Activated CD8-positive, alpha-beta T cell treated with anti-CD3 and anti-CD28 coated beads for 36 hours (primary cell): ENCODE data around the gene ACTR6. TPM values are rescaled to one million over a fixed set of nuclear protein-coding genes. Genes with fewer than 3 reads are reported as not detected.

Experiments
- ATAC-seq: fragments of 200-7000 bp; cut with Tn5 transposase; one replicate; pipeline ENCODE4 v1.10.0; 2021; ENCODE audit warnings: mild to moderate bottlenecking, moderate library complexity
- CTCF ChIA-PET: fragments of 350-600 bp; sonication (Branson Sonifier 250); formaldehyde crosslinking; loops from one replicate; lab custom pipeline; 2021; ENCODE audit warnings: antibody characterized with exemption; lab: Charles Lee
- POLR2A ChIA-PET: fragments of 350-600 bp; sonication (Branson Sonifier 250); formaldehyde crosslinking; loops from one replicate; lab custom pipeline; 2021; ENCODE audit warnings: antibody characterized with exemption; lab: Charles Lee
- DNase-seq: peaks from one replicate; pipeline ENCODE4 v3.0.0-alpha.2; 2020
- H3K27ac Mint-ChIP-seq: one replicate; pipeline ENCODE4 v1.8.0; 2021; ENCODE audit warnings: mild to moderate bottlenecking, mixed read lengths
- H3K27me3 Mint-ChIP-seq: one replicate; pipeline ENCODE4 v1.8.0; 2021; ENCODE audit warnings: mixed read lengths
- H3K36me3 Mint-ChIP-seq: one replicate; pipeline ENCODE4 v1.8.0; 2021; ENCODE audit warnings: low read depth, mixed read lengths
- H3K4me1 Mint-ChIP-seq: one replicate; pipeline ENCODE4 v1.8.0; 2021; ENCODE audit warnings: low read depth, mixed read lengths
- H3K4me3 Mint-ChIP-seq: one replicate; pipeline ENCODE4 v1.8.0; 2021; ENCODE audit warnings: mild to moderate bottlenecking, moderate library complexity, mixed read lengths
- H3K9me3 Mint-ChIP-seq: one replicate; pipeline ENCODE4 v1.8.0; 2021; ENCODE audit warnings: mixed read lengths
- intact Hi-C: fragments of 100-400 bp; cut with micrococcal nuclease; formaldehyde crosslinking; loops from one replicate; pipeline ENCODE4 v1.10.0; 2022
- microRNA-seq: library from miRNA; unstranded; fragments of <30 nt; microRNA quantifications from one replicate; pipeline ENCODE4 v1.2.0, GENCODE V29; 2022; ENCODE audit warnings: borderline microRNAs expressed, borderline replicate concordance
- total RNA-seq, 2 experiments: library from RNA; stranded (reverse); gene quantifications; one replicate each; pipeline ENCODE4 v1.2.3, GENCODE V29; 2021
- TF ChIP-seq, protein P1 (sequence below): fragments of 200-600 bp; IDR thresholded peaks from one replicate; pipeline ENCODE4 v1.8.0; 2022; ENCODE audit warnings: antibody characterized with exemption, mild to moderate bottlenecking

ACTR6 gene
- total RNA-seq, 2 experiments from 2014 or later = 26.3 to 30.9 TPM

GRCh38 chr12:100273782-100274181 lies 73.2 kb downstream of the ACTR6 start:
- ATAC-seq (no peak), DNase-seq (no peak)
- POLR2A ChIA-PET = no interaction called here
- CTCF ChIA-PET = no interaction called here
- H3K4me1 Mint-ChIP-seq = peaks cover 55% of the 10 kb centered on the region
- H3K36me3 Mint-ChIP-seq = peaks cover 7% of the 10 kb centered on the region
- peaks cover 2% of the 10 kb centered on the region for H3K9me3 Mint-ChIP-seq
- TF ChIP-seq, protein P1, sequence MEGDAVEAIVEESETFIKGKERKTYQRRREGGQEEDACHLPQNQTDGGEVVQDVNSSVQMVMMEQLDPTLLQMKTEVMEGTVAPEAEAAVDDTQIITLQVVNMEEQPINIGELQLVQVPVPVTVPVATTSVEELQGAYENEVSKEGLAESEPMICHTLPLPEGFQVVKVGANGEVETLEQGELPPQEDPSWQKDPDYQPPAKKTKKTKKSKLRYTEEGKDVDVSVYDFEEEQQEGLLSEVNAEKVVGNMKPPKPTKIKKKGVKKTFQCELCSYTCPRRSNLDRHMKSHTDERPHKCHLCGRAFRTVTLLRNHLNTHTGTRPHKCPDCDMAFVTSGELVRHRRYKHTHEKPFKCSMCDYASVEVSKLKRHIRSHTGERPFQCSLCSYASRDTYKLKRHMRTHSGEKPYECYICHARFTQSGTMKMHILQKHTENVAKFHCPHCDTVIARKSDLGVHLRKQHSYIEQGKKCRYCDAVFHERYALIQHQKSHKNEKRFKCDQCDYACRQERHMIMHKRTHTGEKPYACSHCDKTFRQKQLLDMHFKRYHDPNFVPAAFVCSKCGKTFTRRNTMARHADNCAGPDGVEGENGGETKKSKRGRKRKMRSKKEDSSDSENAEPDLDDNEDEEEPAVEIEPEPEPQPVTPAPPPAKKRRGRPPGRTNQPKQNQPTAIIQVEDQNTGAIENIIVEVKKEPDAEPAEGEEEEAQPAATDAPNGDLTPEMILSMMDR = no peak
- H3K4me3 Mint-ChIP-seq = no peak overlapping the region
- intact Hi-C loops = no loop called here
- H3K27me3 Mint-ChIP-seq = no peaks in the 10 kb centered on the region
- no peak overlapping the region for H3K27ac Mint-ChIP-seq

Small RNAs within 50 kb of the gene (microRNA-seq; reads per million reads assigned to microRNA genes)
- not detected for gene MIR1827

Other genes with a start within 250 kb of the ACTR6 start
- under 1 TPM in 1 of 2 experiments, not detected in 1; 0.54 TPM for gene ANKS1B, start 215.9 kb upstream of the ACTR6 start, total RNA-seq
- 10 to 100 TPM; 39.6 to 41.3 TPM for gene BLTP3B, start 57.9 kb upstream of the ACTR6 start, total RNA-seq
- 1 to 10 TPM; 1.6 to 3.7 TPM for gene DEPDC4, start 66.3 kb downstream of the ACTR6 start, total RNA-seq
- 10 to 100 TPM; 21.9 to 25.4 TPM for gene SCYL2, start 66.4 kb downstream of the ACTR6 start, total RNA-seq
- gene SLC17A8, start 156.3 kb downstream of the ACTR6 start, total RNA-seq = not detected